Right renal cortex interstitium (tissue), 3 donors: ENCODE results near the gene ESPN. TPM values are rescaled to one million over a fixed set of nuclear protein-coding genes. Genes with fewer than 3 reads are reported as not detected.
"Not testable (repeated sequence)": the region's sequence is repeated elsewhere in the genome, so short reads cannot be mapped to it uniquely, and the experiment has no call there.

ENCODE experiments used
- DNase-seq, 3 donors: peaks; one replicate each; pipeline ENCODE4 v3.0.0-alpha.2; 2013; ENCODE audit warnings: low read depth in 3 of 3, low spot score in 2 of 3
- polyA plus RNA-seq, 3 donors: library from polyadenylated mRNA; unstranded; fragments of 120-200 nt; gene quantifications; one replicate each; pipeline ENCODE4 v1.2.1, GENCODE V29; 2013; ENCODE audit not compliant: insufficient read length in 3 of 3

Gene ESPN, protein sequence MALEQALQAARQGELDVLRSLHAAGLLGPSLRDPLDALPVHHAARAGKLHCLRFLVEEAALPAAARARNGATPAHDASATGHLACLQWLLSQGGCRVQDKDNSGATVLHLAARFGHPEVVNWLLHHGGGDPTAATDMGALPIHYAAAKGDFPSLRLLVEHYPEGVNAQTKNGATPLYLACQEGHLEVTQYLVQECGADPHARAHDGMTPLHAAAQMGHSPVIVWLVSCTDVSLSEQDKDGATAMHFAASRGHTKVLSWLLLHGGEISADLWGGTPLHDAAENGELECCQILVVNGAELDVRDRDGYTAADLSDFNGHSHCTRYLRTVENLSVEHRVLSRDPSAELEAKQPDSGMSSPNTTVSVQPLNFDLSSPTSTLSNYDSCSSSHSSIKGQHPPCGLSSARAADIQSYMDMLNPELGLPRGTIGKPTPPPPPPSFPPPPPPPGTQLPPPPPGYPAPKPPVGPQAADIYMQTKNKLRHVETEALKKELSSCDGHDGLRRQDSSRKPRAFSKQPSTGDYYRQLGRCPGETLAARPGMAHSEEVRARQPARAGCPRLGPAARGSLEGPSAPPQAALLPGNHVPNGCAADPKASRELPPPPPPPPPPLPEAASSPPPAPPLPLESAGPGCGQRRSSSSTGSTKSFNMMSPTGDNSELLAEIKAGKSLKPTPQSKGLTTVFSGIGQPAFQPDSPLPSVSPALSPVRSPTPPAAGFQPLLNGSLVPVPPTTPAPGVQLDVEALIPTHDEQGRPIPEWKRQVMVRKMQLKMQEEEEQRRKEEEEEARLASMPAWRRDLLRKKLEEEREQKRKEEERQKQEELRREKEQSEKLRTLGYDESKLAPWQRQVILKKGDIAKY
- 10 to 100 TPM; 10.4 to 14.4 (median 12.2) TPM for polyA plus RNA-seq

DNA sequence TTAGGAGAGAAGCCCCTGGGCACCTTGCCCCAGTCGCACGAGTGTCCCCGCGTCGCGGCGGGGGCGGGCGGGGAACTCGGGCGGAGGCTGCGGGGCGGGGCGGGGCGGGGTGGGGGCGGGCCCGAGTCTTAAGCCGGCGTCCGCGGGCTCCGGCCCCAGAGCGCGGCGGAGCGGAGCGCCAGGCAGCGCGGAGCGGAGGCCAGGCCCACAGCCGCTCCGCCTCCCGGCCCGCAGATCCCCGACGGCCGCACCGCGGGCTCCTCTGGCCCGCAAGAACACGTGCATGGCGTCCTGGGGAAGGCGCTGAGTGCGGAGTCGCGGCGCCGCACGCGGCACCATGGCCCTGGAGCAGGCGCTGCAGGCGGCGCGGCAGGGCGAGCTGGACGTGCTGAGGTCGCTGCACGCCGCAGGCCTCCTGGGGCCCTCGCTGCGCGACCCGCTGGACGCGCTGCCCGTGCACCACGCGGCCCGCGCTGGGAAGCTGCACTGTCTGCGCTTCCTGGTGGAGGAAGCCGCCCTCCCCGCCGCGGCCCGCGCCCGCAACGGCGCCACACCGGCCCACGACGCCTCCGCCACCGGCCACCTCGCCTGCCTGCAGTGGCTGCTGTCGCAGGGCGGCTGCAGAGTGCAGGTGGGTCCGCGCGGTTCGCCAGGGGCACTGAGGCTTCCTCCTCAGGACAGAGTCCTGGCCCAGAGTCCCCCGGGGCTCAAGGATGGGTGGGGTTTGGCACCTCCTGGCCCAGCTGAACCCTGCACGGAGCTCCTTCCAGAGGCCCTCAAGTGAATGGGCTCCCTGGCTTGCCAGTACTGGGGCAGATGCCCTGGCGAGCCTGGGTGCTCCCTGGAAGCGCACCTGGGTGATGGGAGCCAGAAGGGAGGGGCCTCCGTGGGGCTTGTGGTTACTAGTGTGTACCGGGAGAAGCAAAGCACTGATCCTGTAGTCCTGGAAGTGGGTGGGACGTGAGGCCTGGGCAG, at the start of gene ESPN:
Gene ESPN, plus strand, starts transcription at position 158 of the 975 bp plus-strand sequence. Its CDS starts 180 bp downstream, at position 338.
- DNase-seq = no peak

DNA sequence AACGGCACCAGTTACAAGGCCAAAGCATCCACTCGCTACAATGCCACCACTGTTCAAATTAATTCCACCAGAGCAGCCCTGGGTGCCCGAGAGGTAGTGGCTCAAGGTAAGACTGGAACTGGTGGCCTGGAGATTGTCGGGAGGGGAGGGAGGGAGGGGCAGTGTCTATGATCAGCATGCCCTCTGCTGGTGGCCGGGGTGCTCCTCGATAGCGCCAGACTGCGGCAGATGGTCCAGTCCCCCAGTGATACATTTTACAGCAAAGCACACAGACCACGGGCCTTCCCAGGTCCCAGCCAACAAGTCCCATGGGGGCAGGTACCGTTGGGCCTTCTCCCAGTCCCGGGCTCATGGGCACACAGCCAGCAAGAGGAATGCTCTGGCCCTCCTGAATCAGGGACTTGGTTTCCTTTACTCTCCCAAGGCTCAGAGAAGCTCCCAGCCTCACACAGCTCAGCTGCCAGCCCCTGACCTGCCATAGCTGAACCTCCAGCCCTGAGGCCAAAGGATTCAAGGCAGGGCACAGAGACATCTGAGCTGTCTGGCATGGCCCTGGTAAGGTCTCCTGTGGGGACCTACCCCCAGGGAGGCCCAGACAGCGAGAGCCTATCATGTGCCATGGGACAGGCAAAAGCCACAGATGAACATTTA, 46.4 kb upstream of the ESPN start:
- no peak for DNase-seq

DNA sequence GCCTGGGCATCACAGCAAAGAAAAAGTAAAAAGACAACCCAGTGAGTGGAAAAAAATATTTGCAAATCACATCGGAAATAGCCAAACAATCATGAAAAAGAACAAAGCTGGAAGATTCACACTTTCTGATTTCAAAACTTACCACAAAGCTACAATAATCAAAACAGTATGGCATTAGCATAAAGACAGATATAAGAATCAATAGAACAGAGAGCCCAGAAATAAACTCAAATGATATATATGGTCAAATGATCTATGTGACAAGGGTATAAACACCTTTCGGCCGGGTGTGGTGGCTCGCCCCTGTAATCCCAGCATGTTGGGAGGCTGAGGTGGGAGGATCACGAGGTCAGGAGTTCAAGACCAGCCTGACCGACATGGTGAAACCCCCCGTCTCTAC, 44.5 kb upstream of the ESPN start:
- no peak for DNase-seq

DNA sequence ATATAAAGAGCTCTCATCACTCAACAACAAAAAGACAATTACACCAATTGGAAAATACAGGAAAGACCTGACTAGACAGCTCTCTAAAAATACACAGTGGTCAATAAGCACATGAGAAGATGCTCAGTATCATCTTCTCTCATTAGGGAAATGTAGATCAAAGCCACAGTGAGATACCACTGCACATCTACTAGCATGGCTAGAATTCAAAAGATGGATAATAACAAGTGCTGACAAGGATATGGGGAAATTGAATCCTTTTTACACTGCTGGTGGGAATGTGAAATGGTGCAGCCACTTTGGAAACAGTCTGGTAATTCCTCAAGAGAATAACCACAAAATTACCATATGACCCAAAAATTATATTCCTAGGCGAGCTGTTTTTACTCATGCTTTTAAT, 40.4 kb upstream of the ESPN start:
- no peak for DNase-seq

DNA sequence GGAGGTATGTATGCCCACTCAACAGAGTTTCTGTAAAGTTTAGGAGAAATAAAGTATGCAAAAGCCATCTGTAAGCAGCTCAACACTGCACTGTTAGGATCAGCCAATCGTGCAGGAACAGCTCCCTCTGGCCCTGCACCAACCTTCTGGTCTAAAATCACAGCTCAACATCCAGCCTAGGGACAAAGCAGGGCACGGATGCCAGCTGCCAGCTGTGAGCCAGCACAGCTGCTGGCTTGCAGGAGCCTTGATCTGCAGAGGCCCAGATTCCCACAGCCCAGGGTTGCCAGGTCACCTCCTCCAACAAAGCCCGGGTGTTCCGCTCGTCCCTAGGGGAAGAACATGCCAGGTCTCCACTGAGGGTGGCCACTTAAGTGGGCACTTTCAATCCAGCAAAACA, 39.6 kb upstream of the ESPN start:
- DNase-seq = no peak

DNA sequence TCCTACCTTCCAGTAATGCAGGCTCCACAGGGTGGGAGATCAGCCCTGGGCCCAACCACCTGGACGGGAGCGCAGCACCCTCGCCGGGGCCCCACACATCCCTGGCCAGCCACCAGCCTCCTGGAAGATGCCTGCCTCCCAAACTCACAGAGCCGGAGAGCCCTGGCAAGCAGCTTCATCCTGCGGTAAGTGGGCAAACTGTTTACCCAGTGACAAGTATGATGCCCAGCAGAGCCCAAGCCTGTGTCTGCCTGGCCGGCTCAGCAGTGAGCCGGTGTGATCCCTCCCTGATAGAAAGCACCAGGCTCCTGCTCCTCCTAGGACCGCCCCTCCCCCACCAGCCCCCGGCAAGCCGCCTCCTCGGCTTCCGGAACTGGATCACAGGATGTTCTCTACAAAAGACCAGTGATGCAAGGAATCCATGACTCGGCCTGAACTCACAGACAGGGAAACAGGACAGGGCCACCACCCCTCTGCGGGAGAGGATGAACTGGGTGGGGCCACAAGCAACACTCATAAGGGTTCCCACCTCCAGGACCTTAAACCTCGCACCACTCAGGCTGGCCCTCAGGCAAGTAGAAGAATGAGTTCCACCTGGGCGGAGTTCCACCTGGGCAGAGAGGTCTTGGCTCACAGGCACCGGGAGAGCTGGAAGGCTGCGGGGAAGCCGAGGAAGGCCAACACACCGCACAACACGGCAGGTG, 38.9 kb upstream of the ESPN start:
- DNase-seq = no peak

DNA sequence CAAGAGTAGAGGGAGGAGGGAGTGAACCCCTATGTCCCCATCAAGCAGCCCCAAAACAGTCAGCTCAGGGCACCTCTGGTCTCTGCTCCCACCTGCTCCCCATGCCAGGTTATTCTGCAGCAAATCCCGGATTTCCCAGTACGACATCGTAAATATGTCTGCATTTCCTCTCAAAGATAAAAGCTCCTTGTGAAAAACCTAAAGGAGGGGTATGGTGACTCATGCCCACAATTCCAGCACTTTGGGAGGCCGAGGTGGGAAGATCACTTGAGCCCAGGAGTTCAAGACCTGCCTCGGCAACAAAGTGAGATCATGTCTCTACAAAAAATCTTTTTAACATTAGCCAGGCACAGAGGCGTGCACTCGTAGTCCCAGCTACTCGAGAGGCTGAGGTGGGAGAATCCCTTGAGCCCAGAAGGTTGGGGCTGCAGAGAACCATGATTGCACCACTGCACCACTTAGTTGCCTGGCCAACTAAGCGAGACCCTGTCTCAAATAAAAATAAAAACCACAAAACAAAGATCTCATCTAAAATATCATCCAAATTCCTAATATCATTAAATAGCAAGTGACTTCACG, 38.1 kb upstream of the ESPN start:
- no peak for DNase-seq

DNA sequence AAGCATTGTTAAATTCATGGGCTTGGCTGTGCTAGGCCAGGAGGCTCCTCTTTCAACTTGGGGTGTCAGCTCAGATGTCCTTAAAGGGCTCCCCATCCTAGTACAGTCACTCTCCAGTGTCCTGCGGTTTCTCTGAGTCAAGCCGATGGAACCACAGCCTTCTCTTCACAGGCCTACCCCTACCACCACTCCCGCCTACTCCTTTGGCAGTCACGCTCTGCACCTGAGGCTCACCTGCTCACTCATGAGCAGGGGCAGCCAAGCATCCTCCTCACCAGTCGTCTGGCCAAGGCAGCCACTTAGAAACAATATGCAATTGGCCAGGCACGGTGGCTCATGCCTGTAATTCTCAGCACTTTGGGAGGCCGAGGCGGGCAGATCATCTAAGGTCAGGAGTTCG, 34.6 kb upstream of the ESPN start:
- no peak for DNase-seq

DNA sequence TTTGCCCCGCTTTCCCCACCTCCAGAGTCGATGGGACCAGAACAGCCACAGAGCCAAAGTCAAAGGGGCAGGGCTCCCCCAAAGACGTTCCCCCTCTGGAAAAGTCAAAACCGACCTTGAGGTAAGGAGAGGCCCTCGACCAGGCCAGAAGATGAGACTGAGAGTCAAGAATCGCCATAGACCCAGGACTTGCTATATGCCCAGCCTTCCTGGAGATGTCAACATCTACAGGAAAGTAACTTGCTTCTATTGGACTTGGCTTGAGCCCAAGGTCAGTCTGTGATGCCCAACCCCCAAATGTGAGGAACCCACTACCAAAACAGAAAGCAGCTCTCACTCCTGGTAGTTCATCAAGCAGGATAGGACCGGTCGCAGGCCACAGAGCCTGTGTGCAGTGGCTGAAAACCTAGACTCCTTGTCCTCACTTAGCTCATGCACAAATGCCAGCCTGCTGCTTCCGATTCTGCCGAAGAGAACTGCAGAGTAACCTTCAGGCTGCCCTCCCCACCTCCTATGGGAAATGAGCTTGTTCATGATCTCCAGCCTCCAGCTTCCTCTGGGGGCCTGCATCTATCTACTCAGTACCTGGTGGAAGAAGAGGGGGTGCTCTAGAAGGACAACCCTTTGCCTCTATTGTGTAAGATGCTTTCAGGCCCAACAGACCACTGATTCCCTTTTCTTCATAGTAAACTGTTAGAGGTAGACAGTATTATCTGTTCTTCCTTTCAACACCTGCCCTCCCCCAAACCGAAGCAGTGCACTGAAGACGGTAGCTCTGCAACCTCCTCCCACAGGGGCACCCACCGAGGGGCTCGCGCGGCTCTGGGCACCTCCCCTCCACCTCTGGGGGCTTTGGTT, 32.4 kb upstream of the ESPN start:
- no peak for DNase-seq

DNA sequence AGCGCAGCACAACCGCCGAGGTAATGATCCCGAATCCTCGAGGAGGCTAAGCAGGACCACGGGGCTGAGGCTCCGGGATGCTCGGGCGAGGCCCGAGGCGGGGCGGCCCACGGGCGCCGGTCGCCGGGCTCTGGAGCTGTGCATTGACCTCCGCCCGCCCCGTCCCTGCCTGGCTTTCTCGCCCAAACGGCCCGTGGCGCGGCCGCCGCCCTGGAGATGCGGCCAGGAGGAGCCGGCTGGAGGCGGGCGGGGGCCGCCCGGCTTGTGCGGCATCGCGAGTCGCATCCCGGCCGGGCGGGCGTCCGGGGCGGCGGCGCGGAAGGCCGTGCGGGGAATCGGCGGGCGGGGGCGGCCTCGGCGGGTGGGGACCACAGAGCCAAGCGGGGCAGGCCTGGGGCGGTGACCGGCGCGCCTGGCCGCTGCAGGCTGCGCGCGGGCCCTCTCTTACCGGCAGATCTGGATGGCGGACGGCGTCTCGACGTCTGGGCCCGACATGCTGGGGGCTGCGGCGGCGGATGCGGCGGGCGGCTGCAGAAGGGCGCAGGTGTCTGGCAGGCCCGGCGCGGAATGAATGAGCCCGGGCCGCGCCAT, 31.7 kb upstream of the ESPN start:
- DNase-seq = no peak

DNA sequence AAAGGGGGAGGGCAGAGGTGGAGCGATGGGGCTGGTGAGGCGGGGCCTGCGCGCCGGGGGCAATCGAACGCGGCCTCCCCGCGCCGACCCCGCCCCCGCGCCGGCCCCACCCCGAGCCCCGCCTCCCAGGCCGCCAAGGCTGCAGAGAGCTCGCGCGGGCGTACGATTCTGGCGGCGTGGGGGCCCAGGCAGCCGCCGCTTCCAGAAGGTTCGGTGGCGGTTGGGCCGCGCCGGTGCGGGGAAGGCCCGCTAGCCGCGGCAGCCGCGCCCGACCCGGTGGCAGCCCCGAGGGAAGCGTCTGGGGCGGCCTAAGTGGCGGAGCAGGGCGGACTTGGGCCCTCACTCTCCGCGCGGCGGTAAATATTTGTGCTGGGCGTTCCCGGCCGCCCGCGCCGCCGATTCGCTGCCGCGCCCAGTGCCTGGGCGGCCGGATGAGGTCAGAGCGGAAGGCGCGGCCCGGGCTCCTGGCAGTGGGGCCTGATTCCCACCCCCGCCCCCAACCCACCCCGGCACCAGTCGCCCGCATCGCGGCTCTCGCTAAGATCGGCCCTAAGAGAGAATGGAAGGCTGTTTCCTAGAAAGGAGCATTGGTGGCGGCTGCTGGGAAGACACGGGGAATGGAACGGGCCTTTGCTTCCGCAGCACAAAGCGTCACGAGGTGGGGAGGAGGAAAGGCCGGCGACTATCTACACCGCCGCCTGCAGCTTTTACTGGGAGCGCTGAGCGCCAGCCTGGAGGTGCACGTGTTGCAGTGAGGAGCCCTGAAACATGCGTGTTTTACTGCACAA, 31.0 kb upstream of the ESPN start, which contains the start of gene ACOT7:
Gene ACOT7, minus strand, starts transcription at position 368 of the 788 bp plus-strand sequence. CDS start 368 bp downstream, outside the sequence.
- DNase-seq = peak in 2 of 3 donors; percentile 80 to 82

DNA sequence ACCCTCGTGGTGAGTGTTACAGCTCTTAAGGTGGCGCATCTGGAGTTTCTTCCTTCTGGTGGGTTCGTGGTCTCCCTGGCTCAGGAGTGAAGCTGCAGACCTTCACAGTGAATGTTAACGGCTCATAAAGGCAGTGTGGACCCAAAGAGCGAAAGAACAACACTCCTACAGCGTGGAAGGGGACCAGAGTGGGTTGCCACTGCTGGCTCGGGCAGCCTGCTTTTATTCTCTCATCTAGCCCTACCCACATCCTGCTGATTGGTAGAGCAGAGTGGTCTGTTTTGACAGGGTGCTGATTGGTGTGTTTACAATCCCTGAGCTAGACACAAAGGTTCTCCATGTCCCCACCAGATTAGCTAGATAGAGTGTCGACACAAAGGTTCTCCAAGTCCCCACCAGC, 29.4 kb upstream of the ESPN start:
- DNase-seq = not testable (repeated sequence)

DNA sequence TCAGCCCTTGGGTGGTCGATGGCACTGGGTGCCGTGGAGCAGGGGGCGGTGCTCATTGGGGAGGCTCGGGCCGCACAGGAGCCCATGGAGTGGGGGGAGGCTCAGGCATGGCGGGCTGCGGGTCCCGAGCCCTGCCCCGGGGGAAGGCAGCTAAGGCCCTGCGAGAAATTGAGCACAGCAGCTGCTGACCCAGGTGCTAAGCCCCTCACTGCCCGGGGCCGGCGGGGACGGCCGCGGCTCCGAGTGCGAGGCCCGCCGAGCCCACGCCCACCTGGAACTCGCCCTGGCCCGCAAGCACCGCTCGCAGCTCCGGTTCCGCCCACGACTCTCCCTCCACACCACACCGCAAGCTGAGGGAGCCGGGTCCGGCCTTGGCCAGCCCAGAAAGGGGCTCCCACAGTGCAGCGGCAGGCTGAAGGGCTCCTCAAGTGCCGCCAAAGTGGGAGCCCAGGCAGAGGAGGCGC, 28.8 kb upstream of the ESPN start:
- DNase-seq = not testable (repeated sequence)

DNA sequence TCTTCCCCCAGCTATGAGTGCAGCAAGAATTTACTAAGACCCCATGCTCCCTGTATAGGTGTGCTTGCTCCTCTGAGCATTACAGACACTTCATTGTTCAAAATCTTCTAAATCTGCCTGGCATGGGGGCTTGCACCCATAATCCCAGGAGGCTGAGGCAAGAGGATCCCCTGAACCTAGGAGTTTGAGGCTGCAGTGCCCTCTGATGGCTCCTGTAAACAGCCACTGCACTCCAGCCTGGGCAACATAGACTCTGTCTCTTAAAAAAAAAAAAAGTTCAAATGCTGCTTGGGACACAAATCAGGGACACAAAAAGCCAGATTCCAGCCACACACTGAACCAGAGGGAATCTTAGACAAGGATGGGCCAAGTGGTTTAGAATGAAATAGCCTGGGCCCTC, 27.6 kb upstream of the ESPN start:
- no peak for DNase-seq

DNA sequence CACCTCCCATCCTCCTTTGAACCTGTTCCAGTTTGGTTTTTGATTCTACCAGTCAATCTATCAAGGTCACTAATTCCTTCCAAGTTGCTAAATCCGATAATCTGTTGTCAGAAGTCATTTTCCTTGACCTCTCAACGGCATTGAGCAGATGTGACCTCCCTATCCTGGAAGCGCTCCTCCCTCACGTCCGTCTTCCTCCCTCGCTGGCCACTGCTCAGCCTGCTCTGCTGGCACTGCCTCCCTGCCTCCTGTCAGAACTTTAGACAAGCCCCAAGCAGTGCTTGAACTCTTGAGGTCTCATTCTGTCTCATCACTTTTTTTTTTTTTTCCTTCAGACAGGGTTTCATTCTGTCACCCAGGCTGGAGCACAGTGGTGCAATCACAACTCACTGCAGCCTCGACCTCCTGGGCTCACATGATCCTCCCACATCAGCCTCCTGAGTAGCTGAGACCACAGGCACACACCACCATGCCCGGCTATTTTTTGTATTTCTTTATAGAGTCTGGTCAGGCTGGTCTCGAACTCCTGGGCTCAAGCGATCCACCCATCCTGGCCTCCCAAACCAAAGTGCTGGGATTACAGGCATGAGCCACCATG, 26.6 kb upstream of the ESPN start:
- no peak for DNase-seq

DNA sequence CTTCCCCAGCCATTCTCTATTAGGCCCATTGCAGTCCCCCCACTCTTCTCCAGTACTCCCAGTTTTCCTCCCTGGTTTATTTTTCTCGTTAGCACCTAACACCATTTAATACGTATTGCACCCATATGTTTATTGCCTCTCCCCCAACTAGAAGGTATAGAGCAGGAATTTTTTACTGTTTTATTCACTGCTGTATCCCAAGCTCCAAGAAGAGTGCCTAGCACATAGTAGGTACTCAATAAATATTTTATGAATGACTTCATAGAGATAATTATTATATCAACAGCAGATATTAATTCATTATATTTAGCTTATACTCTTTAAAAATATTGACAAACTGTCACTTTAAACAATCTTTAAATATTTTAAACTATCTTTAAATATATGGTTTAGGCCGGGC, 25.3 kb upstream of the ESPN start:
- DNase-seq = no peak
